Skin of body (tissue), 2 donors: ENCODE data around the gene YY1. TPM values are rescaled to one million over a fixed set of nuclear protein-coding genes. Genes with fewer than 3 reads are reported as not detected.
"Not testable (repeated sequence)": the region's sequence is repeated elsewhere in the genome, so short reads cannot be mapped to it uniquely, and the experiment has no call there.

ENCODE experiments used
- DNase-seq: peaks from one replicate; lab custom pipeline; 2025; lab: John Stamatoyannopoulos, UW
- total RNA-seq: library from RNA; depleted of rRNA; stranded (reverse); fragments of >200 nt; gene quantifications from one replicate; pipeline ENCODE4 v1.2.3, GENCODE V29; 2014

The YY1 gene
- total RNA-seq, 1 donor from 2014 or later: 38.8 TPM

DNA sequence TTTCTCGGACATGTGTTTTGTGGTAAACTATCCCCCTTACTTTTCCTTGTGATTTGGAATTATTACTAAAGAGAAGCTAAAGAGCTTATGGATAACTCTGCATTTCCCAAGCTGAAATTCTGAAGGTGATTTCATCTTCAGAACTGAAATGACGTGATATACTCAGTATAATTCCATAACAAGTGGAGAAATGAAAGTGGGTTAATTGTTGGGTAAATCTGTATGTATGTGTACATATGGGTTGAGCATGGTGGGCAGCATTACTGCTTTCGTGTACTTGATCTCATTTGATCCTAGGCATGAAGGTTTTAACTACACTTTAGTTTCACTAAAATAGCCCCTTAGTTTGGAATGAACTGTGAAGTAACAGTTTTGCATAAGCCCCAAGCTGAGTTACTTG lies 4.1 kb downstream of the YY1 start:
- DNase-seq: no peak

DNA sequence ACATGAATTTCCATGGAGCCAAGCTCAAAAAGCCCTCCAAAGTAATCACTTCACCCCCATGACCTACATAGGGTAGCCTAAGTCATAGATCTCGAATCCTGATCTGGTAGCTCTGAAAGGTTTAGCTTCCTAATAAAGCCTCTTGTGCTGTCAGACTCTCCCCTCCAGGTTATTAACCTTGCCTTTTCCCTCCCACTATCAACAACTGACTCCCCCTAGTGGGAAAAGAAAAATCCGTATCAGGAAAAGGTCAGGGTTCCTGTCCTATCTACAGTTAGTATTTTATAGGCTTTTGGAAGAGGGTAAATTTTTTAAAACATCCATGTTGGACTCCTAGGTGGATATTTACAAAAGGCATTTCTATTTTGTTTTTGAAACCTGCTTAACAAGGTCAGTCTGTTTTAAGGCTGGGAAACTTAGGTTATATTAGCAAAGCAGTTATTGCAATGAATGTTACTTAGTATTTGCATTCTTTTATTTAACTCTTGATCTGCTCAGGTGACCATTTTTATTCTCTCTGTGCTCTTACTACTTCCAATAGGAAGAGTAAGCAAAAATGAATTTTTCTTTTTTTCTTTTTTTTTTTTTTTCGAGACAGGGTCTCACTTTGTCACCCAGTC lies 8.0 kb downstream of the YY1 start:
- DNase-seq: no peak

DNA sequence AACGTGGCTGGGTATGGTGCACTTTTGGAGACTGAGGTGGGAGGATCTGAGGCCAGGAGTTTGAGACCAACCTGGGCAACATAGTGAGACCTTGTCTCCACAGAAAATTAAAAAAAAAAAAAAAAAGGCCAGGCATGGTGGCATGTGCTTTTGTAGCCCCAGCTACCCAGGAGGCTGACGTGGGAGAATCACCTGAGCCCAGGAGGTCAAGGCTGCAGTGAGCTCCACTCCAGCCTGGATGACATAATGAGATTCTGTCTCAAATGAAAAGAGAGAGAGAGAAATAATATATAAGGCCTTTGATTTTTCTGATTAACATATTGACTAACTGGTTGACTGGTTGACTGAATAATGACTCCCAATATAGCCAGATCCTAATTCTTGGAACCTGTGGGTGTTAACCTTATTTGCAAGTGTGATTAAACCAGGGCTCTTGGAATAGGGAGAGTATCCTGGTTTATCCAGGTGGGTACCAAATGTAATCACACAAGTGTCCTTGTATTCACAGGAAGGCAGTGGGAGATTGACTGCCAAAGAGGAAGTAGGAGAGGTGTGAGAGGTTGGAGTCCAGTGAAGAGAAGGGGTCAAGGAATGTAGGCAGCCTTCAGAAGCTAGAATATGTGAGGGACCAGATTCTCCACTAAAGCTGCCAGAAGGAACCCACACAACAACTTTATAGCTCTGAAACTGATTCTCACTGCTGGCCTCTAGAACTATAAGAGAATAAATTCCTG lies 12.0 kb downstream of the YY1 start:
- no peak for DNase-seq

- no peak for DNase-seq
Observed at GRCh38 chr14:100252684-100253083, 13.7 kb downstream of the YY1 start.

GRCh38 chr14:100256339-100256895 lies 17.5 kb downstream of the YY1 start:
- DNase-seq: no peak

- no peak for DNase-seq
Observed at GRCh38 chr14:100261621-100262020, 22.7 kb downstream of the YY1 start.

DNA sequence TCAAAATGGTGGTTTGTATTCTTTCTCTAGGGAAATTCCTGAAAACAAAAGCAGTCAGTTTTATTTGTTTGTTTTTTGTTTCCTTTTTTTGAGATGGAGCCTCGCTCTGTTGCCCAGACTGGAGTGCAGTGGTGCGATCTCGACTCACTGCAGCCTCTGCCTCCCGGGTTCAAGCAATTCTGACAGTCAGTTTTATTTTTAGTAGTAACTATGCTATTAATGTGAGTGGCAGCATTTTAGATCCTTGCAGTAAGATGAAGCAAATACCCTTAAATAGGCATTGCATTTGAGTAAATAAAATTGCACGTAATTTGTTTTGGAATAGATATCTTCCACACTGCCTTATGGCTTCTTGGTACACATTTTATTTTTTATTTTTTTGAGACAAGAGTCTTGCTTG lies 23.6 kb downstream of the YY1 start:
- no peak for DNase-seq

DNA sequence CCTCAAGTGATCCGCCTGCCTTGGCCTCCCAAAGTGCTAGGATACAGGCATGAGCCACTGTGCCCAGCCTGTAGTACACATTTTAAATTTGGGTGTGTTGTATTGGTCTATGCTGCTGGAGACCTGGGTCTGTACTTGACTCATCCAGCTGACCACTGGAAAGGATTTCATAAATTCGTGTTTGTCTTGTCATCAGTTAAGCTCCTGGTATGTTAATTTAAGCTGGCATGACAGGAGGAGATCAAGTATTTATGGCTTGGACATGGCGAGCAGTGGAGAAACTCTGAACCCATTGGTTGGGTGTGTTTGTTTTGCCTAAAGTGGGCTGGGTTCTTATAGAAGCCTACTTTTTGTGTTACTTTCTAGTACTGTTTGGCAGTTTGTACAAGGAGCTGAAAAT lies 24.2 kb downstream of the YY1 start:
- DNase-seq: no peak

DNA sequence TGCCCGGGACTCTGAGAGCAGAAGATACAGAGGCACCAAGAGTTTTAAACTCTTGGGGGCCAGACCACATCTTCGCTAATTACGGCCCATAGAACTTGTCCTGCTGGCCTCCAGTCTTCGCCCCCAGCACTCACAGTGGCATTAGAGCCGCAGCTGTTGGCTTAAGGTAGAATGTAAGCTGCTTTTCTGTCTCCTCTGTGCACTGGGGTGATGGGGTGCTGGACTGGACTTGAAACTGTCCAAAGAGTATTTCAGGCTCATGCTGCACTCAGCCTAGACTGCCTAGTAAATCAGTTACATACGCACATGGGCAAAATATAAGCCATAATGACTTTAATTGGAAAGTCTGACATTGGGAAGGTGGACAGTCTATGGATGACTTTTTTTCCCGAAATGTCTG lies 29.0 kb downstream of the YY1 start:
- no peak for DNase-seq

GRCh38 chr14:100268591-100269207 lies 29.8 kb downstream of the YY1 start:
- DNase-seq: no peak

DNA sequence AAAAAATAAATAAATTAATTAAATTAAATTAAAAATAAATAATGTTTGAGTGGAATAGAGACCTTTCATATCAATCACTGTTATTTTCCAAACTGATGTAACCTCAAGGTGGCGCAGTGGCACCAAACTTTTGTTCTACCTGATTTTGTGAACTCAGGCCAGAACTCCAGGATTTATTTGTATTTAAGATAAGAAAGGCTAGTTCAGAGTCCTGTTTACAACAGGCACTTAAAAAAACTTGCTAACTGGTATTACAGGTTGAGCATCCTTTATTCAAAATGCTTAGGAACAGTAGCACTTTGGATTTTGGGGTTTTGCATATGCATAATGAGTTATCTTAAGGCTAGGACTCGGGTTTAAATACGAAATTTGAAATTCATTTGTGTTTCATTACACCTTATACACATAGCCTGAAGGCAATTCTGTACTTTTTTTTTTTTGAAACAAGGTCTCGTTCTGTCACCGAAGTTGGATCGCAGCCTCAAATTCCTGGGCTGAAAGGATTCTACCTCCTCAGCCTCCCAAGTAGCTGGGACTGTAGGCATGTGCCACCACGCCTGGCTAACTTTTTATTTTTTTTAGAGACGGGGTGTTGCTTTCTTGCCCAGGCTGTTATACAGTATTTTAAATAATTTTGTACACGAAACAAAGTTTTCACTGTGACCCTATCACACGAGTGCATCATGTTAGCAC lies 32.4 kb downstream of the YY1 start:
- DNase-seq: no peak

- no peak for DNase-seq
Observed at GRCh38 chr14:100274250-100274649, 35.3 kb downstream of the YY1 start.

- no peak for DNase-seq
Observed at GRCh38 chr14:100275214-100275613, 36.3 kb downstream of the YY1 start.

- no peak for DNase-seq
Observed at GRCh38 chr14:100278702-100279101, 39.8 kb downstream of the YY1 start.

GRCh38 chr14:100279133-100279532 lies 40.2 kb downstream of the YY1 start:
- no peak for DNase-seq

DNA sequence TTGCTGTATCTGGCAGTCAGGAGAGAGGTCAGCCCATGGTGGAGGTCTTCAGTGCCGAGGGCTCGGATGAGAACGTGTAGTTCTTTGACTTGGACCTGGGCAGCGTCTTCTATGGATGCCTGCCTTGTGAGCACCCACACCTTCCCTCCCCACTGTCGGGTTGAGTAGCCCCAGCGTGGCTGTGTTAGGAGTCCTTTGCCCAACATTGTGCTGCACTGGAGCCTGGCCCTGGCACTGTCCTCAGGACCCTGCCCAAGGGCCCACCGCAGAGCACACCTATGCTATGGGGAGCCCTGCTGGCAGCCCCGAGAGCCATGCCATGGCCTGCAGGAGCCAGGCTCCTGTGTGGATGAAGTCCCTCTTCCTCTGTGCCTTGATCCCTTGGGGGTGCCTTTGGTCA lies 40.6 kb downstream of the YY1 start:
- no peak for DNase-seq

DNA sequence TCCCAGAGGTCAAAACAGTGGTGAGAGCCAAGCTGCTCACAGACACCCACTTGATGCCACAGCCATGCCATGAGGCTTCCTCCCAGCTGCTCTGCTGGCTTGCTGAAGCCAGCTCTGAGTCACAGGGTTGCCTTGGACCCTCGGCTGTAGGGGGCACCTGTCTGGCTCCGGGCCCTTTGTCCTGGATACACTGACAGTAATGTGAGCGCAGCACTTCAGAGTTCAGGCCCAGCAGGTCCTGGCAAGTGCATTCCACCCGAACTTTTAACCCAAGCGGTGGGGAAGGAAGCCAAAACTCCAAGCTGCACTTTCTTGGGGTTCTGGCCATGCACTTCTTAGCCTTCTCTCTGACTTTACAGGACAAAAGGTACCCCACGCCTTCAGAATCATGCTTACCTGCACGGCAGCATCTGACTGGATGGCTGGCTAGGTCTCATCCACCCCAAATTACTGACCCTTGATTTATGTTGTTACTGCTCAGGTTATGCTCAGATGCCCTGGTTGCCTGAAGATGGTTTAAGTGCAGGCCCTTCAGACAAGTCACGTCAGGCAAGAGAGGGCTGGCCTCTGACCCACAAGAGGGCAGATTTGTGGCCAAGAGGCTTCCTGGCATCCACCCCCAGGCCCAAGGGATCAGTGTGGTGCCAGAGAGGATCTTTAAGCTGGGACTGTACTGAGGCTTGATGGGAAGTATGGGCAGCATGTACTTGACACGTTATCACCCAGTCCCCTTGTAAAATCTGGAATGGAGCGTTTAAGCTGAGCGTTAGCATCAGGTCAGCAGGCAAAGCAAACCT lies 42.5 kb downstream of the YY1 start:
- DNase-seq: no peak

GRCh38 chr14:100282083-100282350 lies 43.1 kb downstream of the YY1 start:
- no peak for DNase-seq

GRCh38 chr14:100282766-100283419 lies 43.9 kb downstream of the YY1 start:
- no peak for DNase-seq

- DNase-seq: not testable (repeated sequence)
Observed at GRCh38 chr14:100283436-100283835, 44.5 kb downstream of the YY1 start.
